OCI-LY3 (cell line): ENCODE results near the gene TNFRSF19.

ENCODE experiments used
- CTCF ChIP-seq: fragments of 200-600, 300-600 bp; sonication (generic); IDR thresholded peaks from 2 replicates; pipeline ENCODE4 v1.5.1; 2014; ENCODE audit warnings: antibody characterized with exemption, low read length, low read depth
- EZH2phosphoT487 ChIP-seq: fragments of 200-600 bp; shearing (Covaris generic); IDR thresholded peaks from 2 replicates; pipeline ENCODE4 v1.6.1; 2018; ENCODE audit warnings: antibody characterized with exemption, mixed run types, low read depth

GRCh38 chr13:23549724-23550123, 20.5 kb upstream of the TNFRSF19 start:
- TF ChIP-seq CTCF (no peak), EZH2phosphoT487 (no peak)
